CD1c-positive myeloid dendritic cell (primary cell): ENCODE results near the gene MRPL41.
"Not testable (repeated sequence)": the region's sequence is repeated elsewhere in the genome, so short reads cannot be mapped to it uniquely, and the experiment has no call there.

Source experiments
- DNase-seq: peaks from one replicate; pipeline ENCODE4 v3.0.0-alpha.2; 2016; ENCODE audit errors: extremely low spot score

The MRPL41 gene

GRCh38 chr9:137522746-137523455 is 28.8 kb upstream of the MRPL41 start:
- no peak for DNase-seq

GRCh38 chr9:137524161-137524980 is 27.3 kb upstream of the MRPL41 start:
- DNase-seq = no peak

- no peak for DNase-seq
Measured at GRCh38 chr9:137524981-137525317, 26.7 kb upstream of the MRPL41 start.

DNA sequence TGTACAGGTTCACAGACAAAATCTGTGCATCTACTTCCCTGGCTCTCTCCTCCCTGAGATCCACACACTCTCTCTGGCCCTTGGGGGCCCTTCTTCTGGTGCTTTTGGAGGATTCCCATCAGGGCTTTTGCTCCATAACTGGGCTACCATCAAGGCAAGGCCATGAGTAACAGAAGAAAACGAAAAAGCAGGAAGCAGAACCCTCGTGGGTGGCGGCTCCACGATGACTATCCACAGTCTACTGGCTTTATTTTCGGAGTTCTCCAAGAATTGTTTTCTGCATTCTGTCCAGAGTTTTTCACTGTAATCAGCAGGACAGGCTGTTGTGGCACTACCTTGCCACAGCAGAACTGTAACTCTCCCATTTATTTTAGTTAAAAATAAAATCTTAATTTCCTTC is 21.3 kb upstream of the MRPL41 start:
- peak; percentile 46 for DNase-seq

GRCh38 chr9:137531099-137531765 is 20.4 kb upstream of the MRPL41 start:
- no peak for DNase-seq

GRCh38 chr9:137532891-137533468 is 18.7 kb upstream of the MRPL41 start:
- DNase-seq = not testable (repeated sequence)

- DNase-seq = peak; percentile 60
Measured at GRCh38 chr9:137534256-137535119, 17.2 kb upstream of the MRPL41 start.

GRCh38 chr9:137535120-137535428 is 16.6 kb upstream of the MRPL41 start:
- no peak for DNase-seq

DNA sequence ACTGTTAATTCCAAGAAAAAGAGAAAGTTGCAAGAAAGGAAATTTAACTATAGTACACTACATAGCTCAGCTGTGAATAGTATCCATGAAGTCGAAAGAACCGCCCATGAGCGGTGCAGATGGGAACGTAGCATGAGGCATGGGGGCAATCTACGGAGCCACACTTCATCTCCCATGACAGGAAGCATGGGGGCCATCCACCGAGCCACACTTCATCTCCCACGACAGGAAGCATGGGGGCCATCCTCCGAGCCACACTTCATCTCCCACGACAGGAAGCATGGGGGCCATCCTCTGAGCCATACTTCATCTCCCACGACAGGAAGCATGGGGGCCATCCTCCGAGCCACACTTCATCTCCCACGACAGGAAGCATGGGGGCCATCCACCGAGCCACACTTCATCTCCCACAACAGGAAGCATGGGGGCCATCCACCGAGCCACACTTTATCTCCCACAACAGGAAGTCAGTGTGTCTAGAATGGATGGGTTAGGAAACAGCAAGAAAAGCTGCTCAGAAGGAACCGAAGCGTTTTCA is 15.0 kb upstream of the MRPL41 start:
- peak; percentile 14 for DNase-seq

- no peak for DNase-seq
Measured at GRCh38 chr9:137538058-137538457, 13.6 kb upstream of the MRPL41 start.

DNA sequence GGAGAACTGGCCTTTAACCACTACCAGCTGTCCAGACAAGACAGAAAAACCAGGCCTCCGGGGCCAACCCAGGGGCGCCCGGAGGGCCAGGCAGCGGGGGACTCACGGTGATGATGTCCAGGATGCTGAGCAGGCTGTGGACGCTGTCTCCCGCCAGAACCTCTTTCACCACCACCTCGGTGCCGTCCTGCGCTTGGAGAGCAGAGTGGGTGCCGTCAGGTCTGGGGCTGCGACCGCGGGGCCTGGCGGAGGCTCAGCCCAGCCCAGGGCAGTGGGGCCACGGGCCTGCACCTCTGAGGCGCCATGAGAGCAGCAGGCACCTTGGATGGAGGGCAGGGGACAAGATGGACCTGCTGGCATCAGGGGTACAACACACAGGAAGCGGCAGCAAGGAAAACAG is 11.1 kb upstream of the MRPL41 start:
- no peak for DNase-seq

DNA sequence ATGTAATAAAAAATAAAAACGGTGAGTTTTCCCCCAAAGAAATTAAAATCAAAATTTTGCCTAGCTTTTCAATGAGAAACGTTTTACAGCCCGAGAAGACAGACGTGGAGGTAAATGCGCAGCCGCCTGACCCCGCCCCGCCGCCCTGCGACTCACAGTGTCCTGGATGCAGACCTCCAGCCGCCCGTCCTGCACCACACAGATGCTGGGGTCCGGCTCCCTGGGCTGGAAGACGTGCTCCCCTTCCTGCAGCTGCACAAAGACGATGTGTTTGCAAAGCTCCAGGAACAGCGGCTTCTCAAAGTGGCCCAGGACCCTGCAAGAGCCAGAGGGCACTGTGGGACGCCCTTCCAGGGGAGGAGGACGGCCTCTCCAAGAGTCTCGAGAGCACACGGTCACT is 9.2 kb upstream of the MRPL41 start:
- DNase-seq = no peak

- no peak for DNase-seq
Measured at GRCh38 chr9:137543237-137543963, 8.3 kb upstream of the MRPL41 start.

- DNase-seq = peak; percentile 51
Measured at GRCh38 chr9:137544176-137544760, 7.4 kb upstream of the MRPL41 start.

DNA sequence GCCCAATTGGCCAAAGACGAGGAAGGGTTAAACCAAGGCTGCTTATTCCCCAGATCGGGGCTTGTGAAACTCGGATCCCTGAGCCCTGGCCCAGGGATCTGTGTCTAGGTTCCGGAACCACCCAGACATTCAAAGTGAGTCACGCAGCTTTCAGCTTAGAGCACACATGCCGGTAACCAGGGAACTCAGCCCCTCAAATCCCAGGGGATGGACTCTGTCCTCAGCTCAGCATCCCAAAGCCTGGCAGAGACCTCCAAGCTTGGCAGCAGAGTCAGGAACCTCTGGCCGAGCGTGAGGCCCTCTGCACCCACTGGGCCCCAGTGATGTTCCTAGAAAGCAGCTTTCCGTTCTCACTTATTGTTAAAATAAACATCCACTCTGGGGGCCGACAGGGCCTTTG is 6.6 kb upstream of the MRPL41 start:
- DNase-seq = no peak

DNA sequence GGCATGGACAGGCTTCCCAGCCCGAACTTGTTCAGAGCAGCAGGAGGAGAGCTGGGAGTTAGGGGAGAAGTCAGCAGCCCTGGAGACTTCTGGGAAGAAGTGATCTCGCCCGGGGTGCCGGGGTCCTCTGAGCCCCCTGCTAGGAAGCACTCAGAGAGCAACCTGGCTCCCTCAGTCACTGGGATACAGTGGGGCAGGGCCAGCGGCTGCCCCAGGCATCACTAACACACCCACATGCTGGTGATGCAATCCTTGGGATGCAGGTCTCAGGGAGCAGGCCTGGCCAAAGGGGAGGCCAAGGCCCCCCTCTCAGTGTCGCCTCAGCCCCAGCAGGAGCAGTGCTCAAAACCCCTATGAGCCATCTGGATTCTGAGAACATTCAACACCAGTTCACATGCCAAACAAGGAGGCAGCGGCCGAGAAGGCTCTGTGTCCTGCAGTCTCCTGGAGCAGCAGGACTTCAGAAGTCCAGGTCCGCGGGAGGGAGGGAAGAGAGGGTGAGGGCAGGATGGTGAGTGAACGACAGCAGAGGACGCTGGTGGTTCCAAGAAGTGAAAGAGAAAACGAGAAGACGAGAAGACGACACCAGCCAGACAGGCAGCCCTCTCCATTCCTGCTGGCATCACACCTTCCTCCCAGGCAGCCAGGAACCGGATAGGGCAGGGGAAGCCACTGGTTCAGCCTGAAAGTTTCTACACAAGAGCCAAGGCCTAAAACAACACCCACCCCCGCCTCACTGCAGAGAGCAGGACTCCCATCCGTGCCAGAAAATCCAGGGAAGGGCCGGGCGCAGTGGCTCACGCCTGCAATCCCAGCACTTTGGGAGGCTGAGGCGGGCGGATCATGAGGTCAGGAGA is 3.8 kb upstream of the MRPL41 start:
- DNase-seq = no peak

DNA sequence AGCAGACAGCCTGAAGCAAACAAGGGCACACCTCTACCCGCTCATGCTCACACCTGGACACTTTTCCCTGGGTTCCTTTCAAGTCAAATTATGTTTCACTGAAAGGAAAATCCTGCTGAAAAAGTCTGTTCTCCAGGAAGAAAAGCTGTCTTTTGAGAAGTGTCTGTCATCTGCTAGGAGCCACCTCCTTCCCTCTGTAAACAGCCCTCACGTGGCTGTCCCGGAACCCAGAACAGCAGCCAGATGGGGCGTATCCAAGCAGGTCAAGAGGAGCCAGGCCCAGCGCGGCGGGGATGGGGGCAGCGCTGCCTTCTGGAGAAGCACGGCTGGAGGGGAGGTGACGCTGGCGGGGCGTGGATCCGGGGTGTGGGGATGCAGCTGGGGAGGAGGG is 1.5 kb upstream of the MRPL41 start, which contains the start of gene PNPLA7:
Gene PNPLA7 (minus strand): TSS at position 172 of the 391 bp plus-strand sequence. CDS start 205 bp downstream, outside the sequence.
- peak; percentile 83 for DNase-seq

- DNase-seq = not testable (repeated sequence)
Measured at GRCh38 chr9:137550958-137551263, 768 bp upstream of the MRPL41 start.

DNA sequence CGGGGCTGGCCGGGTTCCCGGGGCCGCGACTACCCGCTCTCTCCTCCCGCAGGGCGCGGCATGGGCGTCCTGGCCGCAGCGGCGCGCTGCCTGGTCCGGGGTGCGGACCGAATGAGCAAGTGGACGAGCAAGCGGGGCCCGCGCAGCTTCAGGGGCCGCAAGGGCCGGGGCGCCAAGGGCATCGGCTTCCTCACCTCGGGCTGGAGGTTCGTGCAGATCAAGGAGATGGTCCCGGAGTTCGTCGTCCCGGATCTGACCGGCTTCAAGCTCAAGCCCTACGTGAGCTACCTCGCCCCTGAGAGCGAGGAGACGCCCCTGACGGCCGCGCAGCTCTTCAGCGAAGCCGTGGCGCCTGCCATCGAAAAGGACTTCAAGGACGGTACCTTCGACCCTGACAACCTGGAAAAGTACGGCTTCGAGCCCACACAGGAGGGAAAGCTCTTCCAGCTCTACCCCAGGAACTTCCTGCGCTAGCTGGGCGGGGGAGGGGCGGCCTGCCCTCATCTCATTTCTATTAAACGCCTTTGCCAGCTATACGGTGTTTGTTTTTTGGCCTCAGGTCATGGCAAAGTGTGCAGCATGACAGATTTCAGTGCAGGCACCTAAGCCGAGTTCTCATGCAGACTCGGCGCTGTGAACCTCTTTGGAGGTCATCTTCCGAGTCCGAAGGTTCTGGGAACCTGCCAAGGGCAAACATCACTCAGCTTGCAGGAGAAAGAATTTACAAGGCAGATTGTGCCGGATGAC is 516 bp downstream of the MRPL41 start:
- no peak for DNase-seq
